OCI-LY7 (cell line): Measurements from ENCODE around the gene CCDC88B. TPM values are rescaled to one million over a fixed set of nuclear protein-coding genes. Genes with fewer than 3 reads are reported as not detected.

ENCODE experiments used
- BruUV-seq: library from RNA; stranded (reverse); fragments of 400-500 nt; replicated peaks from 2 replicates; lab custom pipeline; 2021; lab: Mats Ljungman, UMichigan
- CTCF ChIA-PET: fragments of 300-600 bp; sonication (Branson Sonifier 250); formaldehyde crosslinking; loops from one replicate; lab custom pipeline; 2022; ENCODE audit warnings: antibody characterized with exemption; ENCODE audit not compliant: unreplicated experiment; lab: Charles Lee
- POLR2A ChIA-PET: fragments of 300-600 bp; sonication (Branson Sonifier 250); formaldehyde crosslinking; loops from one replicate; lab custom pipeline; 2022; ENCODE audit warnings: antibody characterized with exemption; lab: Charles Lee
- DNase-seq: peaks from one replicate; pipeline ENCODE4 v3.0.0-alpha.2; 2015; ENCODE audit warnings: low spot score
- H2AFZ ChIP-seq: fragments of 200-600 bp; sonication (generic), shearing (Covaris generic); 2 replicates; pipeline ENCODE4 v1.6.1; 2014; ENCODE audit warnings: mild to moderate bottlenecking, antibody characterized with exemption, low read length, moderate library complexity
- H3K27ac ChIP-seq: fragments of 200-600 bp; sonication (generic); 2 replicates; pipeline ENCODE4 v1.5.1; 2014; ENCODE audit warnings: mixed run types, low read depth, mild to moderate bottlenecking, moderate library complexity, low read length, inconsistent platforms; ENCODE audit not compliant: poor library complexity, severe bottlenecking
- H3K36me3 ChIP-seq: fragments of 200-600 bp; sonication (generic); 2 replicates; pipeline ENCODE4 v1.6.1; 2014; ENCODE audit warnings: mild to moderate bottlenecking, antibody characterized with exemption, low read length, moderate library complexity, mixed read lengths; ENCODE audit not compliant: insufficient read depth
- H3K4me1 ChIP-seq: fragments of 200-600 bp; sonication (generic); 2 replicates; pipeline ENCODE4 v1.5.1; 2014; ENCODE audit warnings: mild to moderate bottlenecking, low read length; ENCODE audit not compliant: insufficient read depth, poor library complexity, severe bottlenecking
- H3K4me2 ChIP-seq: fragments of 200-600 bp; sonication (generic); 2 replicates; pipeline ENCODE4 v1.6.1; 2014; ENCODE audit warnings: mild to moderate bottlenecking, low read length
- H3K4me3 ChIP-seq: fragments of 200-600 bp; sonication (generic); 2 replicates; pipeline ENCODE4 v1.5.1; 2014; ENCODE audit warnings: mild to moderate bottlenecking, low read depth, low read length; ENCODE audit not compliant: poor library complexity, severe bottlenecking
- H3K79me2 ChIP-seq: fragments of 200-600 bp; sonication (generic); 2 replicates; pipeline ENCODE4 v1.6.1; 2016; ENCODE audit warnings: low read depth, mild to moderate bottlenecking, low read length, moderate library complexity, mixed read lengths; ENCODE audit not compliant: insufficient read depth
- H3K9me2 ChIP-seq: fragments of 200-600 bp; sonication (generic); 2 replicates; pipeline ENCODE4 v1.6.1; 2016; ENCODE audit warnings: mild to moderate bottlenecking, low read length, mixed read lengths; ENCODE audit not compliant: insufficient read depth
- H3K9me3 ChIP-seq: fragments of 200-600 bp; sonication (generic); 2 replicates; pipeline ENCODE4 v1.6.1; 2014; ENCODE audit warnings: mild to moderate bottlenecking, mixed run types, low read length, mixed read lengths
- H4K20me1 ChIP-seq: fragments of 200-600 bp; sonication (generic); 2 replicates; pipeline ENCODE4 v1.6.1; 2014; ENCODE audit warnings: mild to moderate bottlenecking, antibody characterized with exemption, low read length, moderate library complexity, mixed read lengths; ENCODE audit not compliant: insufficient read depth
- EZH2phosphoT487 ChIP-seq: fragments of 200-600 bp; sonication (generic); IDR thresholded peaks from 2 replicates; pipeline ENCODE4 v1.6.1; 2018; ENCODE audit warnings: low read depth, borderline replicate concordance, mild to moderate bottlenecking, mixed run types, antibody characterized with exemption, low read length, moderate library complexity, mixed read lengths
- intact Hi-C: fragments of 100-400 bp; cut with micrococcal nuclease; formaldehyde crosslinking; loops from one replicate; pipeline ENCODE4 v1.10.0; 2022; ENCODE audit not compliant: unreplicated experiment
- total RNA-seq, 2 experiments: library from RNA; depleted of rRNA in 1 of 2; stranded (reverse); fragments of >200 nt in 1 of 2; shearing (Covaris generic) in 1 of 2; gene quantifications; 2 replicates each; pipeline ENCODE4 v1.2.3, GENCODE V29; 2014 to 2022
- TF ChIP-seq, protein P1 (sequence below): fragments of 200-600 bp; sonication (generic); conservative IDR thresholded peaks from 2 replicates; pipeline ENCODE4 v1.5.1; 2014; ENCODE audit warnings: mild to moderate bottlenecking, antibody characterized with exemption, low read length, moderate library complexity, mixed read lengths

Gene CCDC88B
- total RNA-seq, 2 experiments from 2014 or later = 40.7 to 67.2 TPM

DNA sequence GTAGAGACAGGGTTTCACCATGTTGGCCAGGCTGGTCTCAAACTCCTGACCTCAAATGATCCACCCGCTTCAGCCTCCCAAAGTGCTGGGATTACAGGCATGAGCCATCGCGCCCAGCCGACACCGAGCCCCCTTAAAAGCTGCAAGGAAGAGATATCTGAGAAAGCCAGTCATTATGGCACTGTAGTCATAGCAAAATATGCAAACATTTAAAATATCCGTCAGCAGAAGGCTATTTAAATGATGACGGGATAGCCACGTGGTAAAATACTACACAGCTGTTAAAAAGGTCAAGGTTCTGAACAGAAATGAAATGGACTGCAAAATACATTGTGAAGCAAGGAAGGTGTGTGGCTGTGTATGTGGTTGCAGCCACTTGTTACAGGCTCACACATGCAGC is 6.4 kb upstream of the CCDC88B start:
- no peaks in the 10 kb centered on the region; the same call in 1 of the 2 replicates for H3K79me2 ChIP-seq
- H3K27ac ChIP-seq = no peak overlapping the region
- H4K20me1 ChIP-seq = no peaks in the 10 kb centered on the region
- DNase-seq = no peak
- no peaks in the 10 kb centered on the region for H3K9me3 ChIP-seq
- H3K4me2 ChIP-seq = no peak overlapping the region
- H3K9me2 ChIP-seq = no peaks in the 10 kb centered on the region
- no peak overlapping the region for H2AFZ ChIP-seq
- CTCF ChIA-PET = no interaction called here
- no peak overlapping the region for H3K4me3 ChIP-seq
- BruUV-seq = no TSS peak
- POLR2A ChIA-PET = interaction anchor here (0.8 kb wide), 1 partner anchor 16 kb away, joined by 3 read pairs; the partner anchor contains the start of gene PRDX5
- TF ChIP-seq EZH2phosphoT487 = no peak
- TF ChIP-seq, protein P1, sequence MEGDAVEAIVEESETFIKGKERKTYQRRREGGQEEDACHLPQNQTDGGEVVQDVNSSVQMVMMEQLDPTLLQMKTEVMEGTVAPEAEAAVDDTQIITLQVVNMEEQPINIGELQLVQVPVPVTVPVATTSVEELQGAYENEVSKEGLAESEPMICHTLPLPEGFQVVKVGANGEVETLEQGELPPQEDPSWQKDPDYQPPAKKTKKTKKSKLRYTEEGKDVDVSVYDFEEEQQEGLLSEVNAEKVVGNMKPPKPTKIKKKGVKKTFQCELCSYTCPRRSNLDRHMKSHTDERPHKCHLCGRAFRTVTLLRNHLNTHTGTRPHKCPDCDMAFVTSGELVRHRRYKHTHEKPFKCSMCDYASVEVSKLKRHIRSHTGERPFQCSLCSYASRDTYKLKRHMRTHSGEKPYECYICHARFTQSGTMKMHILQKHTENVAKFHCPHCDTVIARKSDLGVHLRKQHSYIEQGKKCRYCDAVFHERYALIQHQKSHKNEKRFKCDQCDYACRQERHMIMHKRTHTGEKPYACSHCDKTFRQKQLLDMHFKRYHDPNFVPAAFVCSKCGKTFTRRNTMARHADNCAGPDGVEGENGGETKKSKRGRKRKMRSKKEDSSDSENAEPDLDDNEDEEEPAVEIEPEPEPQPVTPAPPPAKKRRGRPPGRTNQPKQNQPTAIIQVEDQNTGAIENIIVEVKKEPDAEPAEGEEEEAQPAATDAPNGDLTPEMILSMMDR = no peak
- intact Hi-C loops = no loop called here
- peaks cover 21% of the 10 kb centered on the region for H3K36me3 ChIP-seq
- peaks cover 41% of the 10 kb centered on the region for H3K4me1 ChIP-seq

DNA sequence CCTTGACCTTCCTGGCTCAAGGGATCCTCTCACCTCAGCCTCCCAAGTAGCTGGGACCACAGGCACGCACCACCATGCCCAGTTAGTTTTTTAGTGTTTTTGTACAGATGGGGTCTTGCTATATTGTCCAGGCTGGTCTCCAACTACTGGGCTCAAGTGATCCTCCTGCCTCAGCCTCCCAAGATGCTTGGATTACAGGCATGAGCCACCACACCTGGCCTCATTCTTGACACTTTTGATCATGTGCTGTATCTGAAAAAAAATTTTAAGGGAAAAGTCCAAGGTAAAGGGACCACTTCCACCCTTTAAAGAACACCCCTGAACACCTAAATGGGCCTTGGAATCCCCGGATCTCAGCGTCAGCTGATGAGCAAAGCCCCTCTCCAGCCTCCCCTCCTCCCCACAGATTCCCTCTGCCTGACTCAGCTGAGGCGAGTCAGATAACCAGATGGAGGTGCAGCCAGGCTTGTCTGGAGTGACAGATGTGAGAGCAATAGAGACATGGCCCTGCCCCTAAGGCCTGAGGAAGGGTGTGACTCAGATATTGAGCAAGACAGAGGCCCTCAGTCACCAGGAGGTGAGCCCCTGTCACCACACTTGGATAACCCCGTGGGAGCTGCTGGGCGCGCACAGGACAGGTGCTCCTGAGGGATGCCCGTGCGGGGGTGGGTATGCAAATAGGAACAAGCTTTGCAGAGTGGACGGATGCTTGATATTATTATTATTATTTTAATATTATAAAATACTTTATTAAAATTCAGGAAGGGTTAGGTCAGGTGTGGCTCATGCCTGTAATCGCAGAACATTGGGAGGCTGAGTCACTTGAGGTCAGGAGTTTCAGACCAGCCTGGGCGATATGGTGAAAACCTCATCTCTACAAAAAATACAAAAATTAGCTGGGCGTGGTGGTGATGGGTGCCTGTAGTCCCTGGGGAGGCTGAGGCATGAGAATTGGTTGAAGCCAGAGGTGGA is 5.0 kb upstream of the CCDC88B start:
- no TSS peak for BruUV-seq
- Histone ChIP-seq H3K4me1 (peaks cover 50% of the 10 kb centered on the region), H4K20me1 (no peaks in the 10 kb centered on the region), H3K4me3 (no peak overlapping the region), H3K4me2 (peak overlapping the region; percentile 58; the same call in 1 of the 2 replicates), H3K9me2 (no peaks in the 10 kb centered on the region), H3K36me3 (peaks cover 21% of the 10 kb centered on the region), H3K27ac (peak overlapping the region; percentile 29), H3K79me2 (peaks cover 10% of the 10 kb centered on the region; the same call in 1 of the 2 replicates), H2AFZ (no peak overlapping the region), H3K9me3 (no peaks in the 10 kb centered on the region)
- peak; percentile 83 for DNase-seq
- intact Hi-C loops = loop anchor here (1.0 kb wide), 1 partner anchor 18 kb away; the partner anchor contains the start of gene TRMT112
- POLR2A ChIA-PET = interaction anchor here (0.6 to 2.1 kb wide), 2 partner anchors 17 to 106 kb away, joined by 4 to 14 read pairs; partner anchors contain the start of genes PRDX5 and TRMT112
- CTCF ChIA-PET = no interaction called here
- TF ChIP-seq EZH2phosphoT487 = no peak
- TF ChIP-seq, protein P1 = no peak
